Astrocyte of the cerebellum (primary cell): ENCODE results near the gene ZG16.
"Not testable (repeated sequence)": the region's sequence is repeated elsewhere in the genome, so short reads cannot be mapped to it uniquely, and the experiment has no call there.

Source experiments
- DNase-seq: peaks from one replicate; pipeline ENCODE4 v3.0.0-alpha.2; 2011; ENCODE audit warnings: low read depth
- H3K4me3 ChIP-seq: 2 replicates; pipeline ENCODE4 v1.5.1; 2011; ENCODE audit warnings: mild to moderate bottlenecking, low read depth, low read length, moderate library complexity
- in situ Hi-C: cut with HindIII; loops from 2 replicates; pipeline ENCODE4 v1.10.0; 2017; ENCODE audit warnings: low sequenced_read_pairs
- TF ChIP-seq, protein P1 (sequence below): IDR thresholded peaks from 2 replicates; pipeline ENCODE4 v1.5.1; 2012; ENCODE audit warnings: low read length, low read depth, moderate library complexity, mild to moderate bottlenecking; ENCODE audit errors: missing control alignments

Gene ZG16

DNA sequence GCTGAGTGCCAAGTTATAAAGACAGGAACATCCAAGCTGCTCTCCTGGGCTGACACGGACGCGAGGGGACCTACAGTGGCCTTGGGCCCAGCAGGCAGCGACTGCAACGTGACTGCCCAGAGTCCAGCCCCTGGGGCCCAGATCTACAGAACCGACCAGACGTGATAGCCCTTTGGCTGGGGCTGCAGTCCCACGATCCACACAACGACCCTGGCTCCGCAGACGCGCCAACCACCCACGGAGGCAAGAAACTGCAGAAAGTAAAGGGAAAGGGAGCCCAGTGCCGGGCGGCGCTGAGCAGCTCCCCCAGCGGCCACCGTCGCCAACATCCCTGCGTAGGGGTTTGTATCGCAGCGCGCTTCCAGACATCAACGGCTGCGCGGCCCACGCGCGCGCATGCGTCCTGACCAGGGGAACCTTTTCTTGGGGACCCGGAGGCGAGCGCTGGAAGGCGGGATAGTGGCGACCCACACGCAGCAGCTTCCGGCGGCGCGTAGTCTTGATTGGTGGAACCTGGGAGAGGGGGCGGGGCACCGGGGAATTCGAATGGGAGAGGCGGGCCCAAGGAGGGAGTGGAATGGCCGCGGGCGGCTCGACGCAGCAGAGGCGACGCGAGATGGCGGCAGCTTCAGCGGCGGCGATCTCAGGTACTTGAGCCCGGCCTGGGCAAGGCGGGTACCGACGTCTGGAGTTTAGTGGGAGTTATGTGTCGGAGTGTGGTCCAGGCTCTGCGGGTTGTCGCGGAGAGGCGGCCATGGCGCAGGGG, 12.3 kb downstream of the ZG16 start, which contains the start of gene KIF22:
Gene KIF22, plus strand, starts transcription at position 569 of the 766 bp plus-strand sequence. Its CDS starts 9 bp downstream, at position 578.
- peak; percentile 97 for DNase-seq
- TF ChIP-seq, protein P1, sequence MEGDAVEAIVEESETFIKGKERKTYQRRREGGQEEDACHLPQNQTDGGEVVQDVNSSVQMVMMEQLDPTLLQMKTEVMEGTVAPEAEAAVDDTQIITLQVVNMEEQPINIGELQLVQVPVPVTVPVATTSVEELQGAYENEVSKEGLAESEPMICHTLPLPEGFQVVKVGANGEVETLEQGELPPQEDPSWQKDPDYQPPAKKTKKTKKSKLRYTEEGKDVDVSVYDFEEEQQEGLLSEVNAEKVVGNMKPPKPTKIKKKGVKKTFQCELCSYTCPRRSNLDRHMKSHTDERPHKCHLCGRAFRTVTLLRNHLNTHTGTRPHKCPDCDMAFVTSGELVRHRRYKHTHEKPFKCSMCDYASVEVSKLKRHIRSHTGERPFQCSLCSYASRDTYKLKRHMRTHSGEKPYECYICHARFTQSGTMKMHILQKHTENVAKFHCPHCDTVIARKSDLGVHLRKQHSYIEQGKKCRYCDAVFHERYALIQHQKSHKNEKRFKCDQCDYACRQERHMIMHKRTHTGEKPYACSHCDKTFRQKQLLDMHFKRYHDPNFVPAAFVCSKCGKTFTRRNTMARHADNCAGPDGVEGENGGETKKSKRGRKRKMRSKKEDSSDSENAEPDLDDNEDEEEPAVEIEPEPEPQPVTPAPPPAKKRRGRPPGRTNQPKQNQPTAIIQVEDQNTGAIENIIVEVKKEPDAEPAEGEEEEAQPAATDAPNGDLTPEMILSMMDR, result peak; percentile 71
- in situ Hi-C loops, result no loop called here
- H3K4me3 ChIP-seq, result peak within 1 kb of the TSS; percentile 92

DNA sequence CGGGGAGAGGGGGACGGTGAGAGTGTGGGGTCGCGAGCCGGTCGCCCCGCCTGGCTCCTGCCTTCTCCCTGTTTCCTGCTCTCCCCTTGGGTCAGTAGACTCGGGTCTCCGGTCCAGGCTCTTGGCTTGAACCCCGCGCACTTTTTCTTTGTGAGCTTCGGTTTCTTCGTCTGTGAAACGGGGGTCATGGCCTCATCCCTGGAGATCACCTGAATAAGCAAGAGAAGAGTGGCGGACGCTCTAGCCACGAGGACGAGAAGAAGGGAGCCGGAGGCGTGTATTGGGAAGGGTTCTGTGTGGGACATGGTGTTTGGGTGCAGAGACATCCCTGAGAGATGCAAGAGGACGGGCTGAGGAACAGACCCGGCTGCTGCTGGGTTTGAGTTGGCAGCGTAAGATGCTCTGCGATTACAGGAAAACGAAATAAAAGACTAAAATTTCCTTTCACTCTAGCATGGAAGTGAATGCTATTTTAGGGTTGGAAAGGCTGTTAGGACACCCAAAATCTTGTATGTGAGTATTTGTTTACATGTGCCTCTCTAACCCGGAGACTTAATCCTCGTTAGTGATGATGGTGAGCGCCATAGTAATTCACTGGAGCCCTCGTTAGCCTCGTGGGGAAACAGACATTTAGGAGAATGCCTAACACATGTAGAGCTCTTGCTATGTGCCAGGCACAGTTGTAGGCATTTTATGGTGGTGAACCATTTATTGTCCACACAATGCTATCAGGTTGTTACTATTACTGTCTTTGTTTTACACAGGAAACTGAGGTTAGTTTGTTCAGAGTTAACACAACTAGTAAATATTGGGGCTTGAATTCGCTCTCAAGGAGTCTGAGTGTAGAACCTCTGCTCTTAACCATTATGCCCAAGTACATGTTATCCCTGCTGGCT, 13.1 kb downstream of the ZG16 start:
- TF ChIP-seq, protein P1, result no peak

DNA sequence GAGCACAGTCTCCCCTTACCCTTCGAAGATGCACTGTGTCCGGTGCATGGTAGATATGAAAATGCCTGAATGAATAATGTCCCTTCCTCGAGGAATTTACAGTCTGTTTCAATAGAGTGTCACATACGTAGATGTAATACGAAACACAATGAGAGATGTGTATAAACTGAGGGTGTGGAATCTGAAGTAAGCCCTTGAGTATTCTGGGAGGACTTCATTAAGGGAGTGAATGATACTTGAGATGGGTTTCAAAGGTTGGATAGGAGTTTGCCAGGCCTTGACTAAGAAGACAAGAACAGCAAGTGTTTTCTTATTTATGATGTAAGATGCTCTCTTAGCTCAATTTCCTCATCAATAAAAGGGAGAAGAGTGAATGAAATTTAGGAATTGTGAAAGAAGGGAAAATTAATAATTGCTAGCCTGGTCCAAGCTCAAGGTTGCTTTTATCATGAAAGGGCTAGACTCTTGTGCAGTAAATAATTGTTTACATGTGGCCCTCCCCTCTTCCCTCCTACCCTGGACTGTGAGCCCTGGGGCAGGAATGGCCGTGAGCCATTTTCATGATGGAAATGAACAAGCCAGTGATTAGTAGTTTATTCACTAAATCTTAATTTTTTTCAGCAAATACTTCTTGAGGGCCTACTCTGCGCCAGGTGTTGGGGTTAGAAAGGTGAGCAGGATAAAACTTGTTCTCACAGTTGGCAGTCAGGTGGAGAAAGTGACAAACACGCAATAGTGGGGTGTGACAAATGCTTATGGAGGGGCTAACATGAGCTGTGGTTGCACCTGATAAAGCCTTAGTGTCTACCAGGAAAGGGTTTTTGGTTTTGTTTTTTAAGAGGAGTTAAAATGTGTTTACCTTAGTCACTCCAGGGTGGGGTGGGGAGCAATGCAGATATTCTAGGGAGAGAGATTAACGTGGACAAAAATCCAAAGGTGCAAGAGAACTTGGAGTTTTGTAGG, 14.1 kb downstream of the ZG16 start:
- TF ChIP-seq, protein P1, result no peak
- DNase-seq, result no peak
- H3K4me3 ChIP-seq, result peak overlapping the region; percentile 92
- in situ Hi-C loops, result no loop called here

More for the DNA sequence above, 13.1 kb downstream of the ZG16 start:
- in situ Hi-C loops, result no loop called here
- peak overlapping the region; percentile 92 for H3K4me3 ChIP-seq
- no peak for DNase-seq

DNA sequence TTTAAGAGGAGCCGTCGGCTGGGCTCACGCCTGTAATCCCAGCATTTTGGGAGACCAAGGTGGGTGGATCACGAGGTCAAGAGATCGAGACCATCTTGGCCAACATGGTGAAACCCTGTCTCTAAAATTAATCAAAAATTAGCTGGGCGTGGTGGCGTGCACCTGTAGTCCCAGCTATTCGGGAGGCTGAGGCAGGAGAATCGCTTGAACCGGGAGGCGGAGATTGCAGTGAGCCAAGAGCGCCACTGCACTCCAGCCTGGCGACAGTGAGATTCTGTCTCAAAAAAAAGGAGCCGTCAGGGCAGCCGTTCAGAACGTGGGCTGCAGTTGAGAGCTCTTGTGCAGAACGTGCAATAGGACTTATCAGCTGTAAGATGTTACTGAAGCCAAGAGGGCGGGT, 15.1 kb downstream of the ZG16 start:
- H3K4me3 ChIP-seq, in situ Hi-C loops, DNase-seq: not testable (repeated sequence)

GRCh38 chr16:29794231-29794710, 16.2 kb downstream of the ZG16 start:
- no peak overlapping the region for H3K4me3 ChIP-seq
- DNase-seq, result no peak
- in situ Hi-C loops, result no loop called here
- TF ChIP-seq, protein P1, result no peak

- in situ Hi-C loops, result loop anchor here (5.0 kb wide), 1 partner anchor 105 kb away; no protein-coding TSS in a partner anchor
- no peak for DNase-seq
- H3K4me3 ChIP-seq, result no peak overlapping the region
- TF ChIP-seq, protein P1, result no peak
These were observed 24.4 kb downstream of the ZG16 start for GRCh38 chr16:29802416-29802935.
